NB4 (cell line): Measurements from ENCODE around the gene TMEM178B.

Experiments used
- MYC ChIP-seq: IDR thresholded peaks from 2 replicates; pipeline ENCODE4 v1.6.1; 2011; ENCODE audit warnings: low read depth, low read length
- POLR2A ChIP-seq: IDR thresholded peaks from 2 replicates; pipeline ENCODE4 v1.6.1; 2011; ENCODE audit warnings: mild to moderate bottlenecking; ENCODE audit not compliant: insufficient read length; ENCODE audit errors: extremely low read depth
- TF ChIP-seq, protein P1 (sequence below): IDR thresholded peaks from one replicate; pipeline ENCODE4 v1.5.1; 2012; ENCODE audit warnings: low read depth, low read length
- TF ChIP-seq, protein P2 (sequence below): IDR thresholded peaks from 2 replicates; pipeline ENCODE4 v1.6.1; 2011; ENCODE audit warnings: low read depth, low read length

DNA sequence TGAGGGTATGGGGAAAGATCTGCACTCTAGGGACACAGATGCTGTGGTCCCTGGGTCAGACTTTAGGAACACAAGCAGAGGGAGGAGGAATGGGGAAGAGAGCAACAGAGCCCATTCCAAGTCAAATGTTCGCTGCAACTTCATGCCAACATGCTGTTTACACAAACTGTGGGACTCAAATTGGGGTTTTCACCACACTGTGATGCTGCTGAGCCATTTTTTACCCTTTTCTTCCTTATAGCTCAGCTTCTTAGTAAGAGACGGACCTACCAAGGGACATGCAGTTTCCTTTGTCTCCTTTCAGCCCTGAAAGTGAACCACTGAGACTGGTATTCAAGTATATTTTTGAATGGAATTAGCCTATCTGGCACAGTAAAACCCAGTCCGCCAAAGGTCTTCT, 413.1 kb downstream of the TMEM178B start:
- TF ChIP-seq, protein P1, sequence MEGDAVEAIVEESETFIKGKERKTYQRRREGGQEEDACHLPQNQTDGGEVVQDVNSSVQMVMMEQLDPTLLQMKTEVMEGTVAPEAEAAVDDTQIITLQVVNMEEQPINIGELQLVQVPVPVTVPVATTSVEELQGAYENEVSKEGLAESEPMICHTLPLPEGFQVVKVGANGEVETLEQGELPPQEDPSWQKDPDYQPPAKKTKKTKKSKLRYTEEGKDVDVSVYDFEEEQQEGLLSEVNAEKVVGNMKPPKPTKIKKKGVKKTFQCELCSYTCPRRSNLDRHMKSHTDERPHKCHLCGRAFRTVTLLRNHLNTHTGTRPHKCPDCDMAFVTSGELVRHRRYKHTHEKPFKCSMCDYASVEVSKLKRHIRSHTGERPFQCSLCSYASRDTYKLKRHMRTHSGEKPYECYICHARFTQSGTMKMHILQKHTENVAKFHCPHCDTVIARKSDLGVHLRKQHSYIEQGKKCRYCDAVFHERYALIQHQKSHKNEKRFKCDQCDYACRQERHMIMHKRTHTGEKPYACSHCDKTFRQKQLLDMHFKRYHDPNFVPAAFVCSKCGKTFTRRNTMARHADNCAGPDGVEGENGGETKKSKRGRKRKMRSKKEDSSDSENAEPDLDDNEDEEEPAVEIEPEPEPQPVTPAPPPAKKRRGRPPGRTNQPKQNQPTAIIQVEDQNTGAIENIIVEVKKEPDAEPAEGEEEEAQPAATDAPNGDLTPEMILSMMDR: peak; percentile 2
- TF ChIP-seq, protein P2, sequence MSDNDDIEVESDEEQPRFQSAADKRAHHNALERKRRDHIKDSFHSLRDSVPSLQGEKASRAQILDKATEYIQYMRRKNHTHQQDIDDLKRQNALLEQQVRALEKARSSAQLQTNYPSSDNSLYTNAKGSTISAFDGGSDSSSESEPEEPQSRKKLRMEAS: no peak
- TF ChIP-seq POLR2A: no peak
- no peak for TF ChIP-seq MYC
